B cell (primary cell): ENCODE measurements around the gene ITGB2. TPM values are rescaled to one million over a fixed set of nuclear protein-coding genes. Genes with fewer than 3 reads are reported as not detected.

ENCODE experiments used
- ATAC-seq: fragments of 200-7000 bp; cut with Tn5 transposase; one replicate; pipeline ENCODE4 v1.10.0; 2021; ENCODE audit warnings: low read depth, mild to moderate bottlenecking, moderate number of reproducible peaks, moderate library complexity
- CTCF ChIA-PET: fragments of 350-600 bp; sonication (Branson Sonifier 250); formaldehyde crosslinking; loops from one replicate; lab custom pipeline; 2021; ENCODE audit warnings: antibody characterized with exemption, inconsistent platforms; lab: Charles Lee
- POLR2A ChIA-PET: fragments of 350-600 bp; sonication (Branson Sonifier 250); formaldehyde crosslinking; loops from one replicate; lab custom pipeline; 2021; ENCODE audit warnings: antibody characterized with exemption; lab: Charles Lee
- DNase-seq: peaks from one replicate; pipeline ENCODE4 v3.0.0; 2013
- H2AFZ ChIP-seq: 2 replicates; pipeline ENCODE4 v1.6.1; 2012; ENCODE audit warnings: mild to moderate bottlenecking, low read depth, low read length; ENCODE audit not compliant: insufficient read depth, poor library complexity, severe bottlenecking
- H3K27ac ChIP-seq, 2 donors: 1 replicate in 1 of 2; 2 replicates in 1 of 2; pipeline ENCODE4 v1.5.1; 2012 to 2013; ENCODE audit warnings: low read length in 2 of 2, mild to moderate bottlenecking in 2 of 2, moderate library complexity in 1 of 2
- H3K27me3 ChIP-seq, 4 experiments: fragments of 200-600 bp in 1 of 4; sonication (generic) in 1 of 4; replicated peaks in 1 of 4; 1 replicate in 2 of 4; 2 replicates in 2 of 4; pipeline versions ENCODE4 v1.6.1 to v1.7.0; 2013 to 2016; ENCODE audit warnings: low read length in 3 of 4, mild to moderate bottlenecking in 2 of 4, mixed read lengths in 1 of 4, moderate library complexity in 1 of 4; ENCODE audit not compliant: insufficient read depth in 4 of 4, control insufficient read depth in 3 of 4; ENCODE audit errors: control extremely low read depth in 1 of 4
- H3K36me3 ChIP-seq, 2 experiments: replicated peaks in 1 of 2; 1 replicate in 1 of 2; 2 replicates in 1 of 2; pipeline versions ENCODE4 v1.6.1 to v1.7.1; 2013; ENCODE audit warnings: low read length in 1 of 2; ENCODE audit not compliant: insufficient read depth in 2 of 2, control insufficient read depth in 1 of 2; ENCODE audit errors: control extremely low read depth in 1 of 2, extremely low read depth in 1 of 2
- H3K4me1 ChIP-seq, 2 donors: fragments of 200-600 bp in 1 of 2; sonication (generic) in 1 of 2; 1 replicate in 1 of 2; 2 replicates in 1 of 2; pipeline versions ENCODE4 v1.5.1 to v1.6.1; 2013 to 2017; ENCODE audit warnings: low read length in 2 of 2; ENCODE audit not compliant: control insufficient read depth in 2 of 2, insufficient read depth in 2 of 2
- H3K4me2 ChIP-seq: replicated peaks from 2 replicates; pipeline ENCODE3; 2012; ENCODE audit warnings: mild to moderate bottlenecking, low read depth, low read length; ENCODE audit not compliant: poor library complexity, severe bottlenecking
- H3K4me3 ChIP-seq, 5 experiments: fragments of 200-600 bp in 1 of 5; sonication (generic) in 1 of 5; 1 replicate in 3 of 5; 2 replicates in 2 of 5; pipeline versions ENCODE4 v1.5.1 to v1.7.0; 2011 to 2016; ENCODE audit warnings: low read length in 4 of 5, mild to moderate bottlenecking in 4 of 5, low read depth in 2 of 5, control low read depth in 1 of 5, moderate library complexity in 1 of 5; ENCODE audit not compliant: insufficient read depth in 1 of 5; ENCODE audit errors: control extremely low read depth in 1 of 5, extremely low read depth in 1 of 5
- H3K79me2 ChIP-seq: fragments of 200-600 bp; sonication (generic); one replicate; pipeline ENCODE4 v1.6.0; 2016; ENCODE audit warnings: low read length; ENCODE audit not compliant: control insufficient read depth, insufficient read depth
- H3K9ac ChIP-seq: fragments of 200-600 bp; sonication (generic); 2 replicates; pipeline ENCODE4 v1.6.1; 2017; ENCODE audit warnings: mild to moderate bottlenecking, low read length, moderate library complexity
- H3K9me3 ChIP-seq, 3 donors: one replicate each; pipeline versions ENCODE4 v1.6.1 to v1.7.1; 2013; ENCODE audit warnings: low read length in 2 of 3; ENCODE audit not compliant: control insufficient read depth in 2 of 3, insufficient read depth in 1 of 3; ENCODE audit errors: control extremely low read depth in 1 of 3
- H4K20me1 ChIP-seq: 2 replicates; pipeline ENCODE4 v1.6.0; 2012; ENCODE audit warnings: mild to moderate bottlenecking, low read length; ENCODE audit not compliant: insufficient read depth, control insufficient read depth, poor library complexity, severe bottlenecking
- H3K27ac Mint-ChIP-seq: one replicate; pipeline ENCODE4 v1.8.0; 2021; ENCODE audit warnings: mixed read lengths
- H3K27me3 Mint-ChIP-seq: one replicate; pipeline ENCODE4 v1.8.0; 2021; ENCODE audit warnings: mixed read lengths
- H3K4me1 Mint-ChIP-seq: one replicate; pipeline ENCODE4 v1.8.0; 2021; ENCODE audit warnings: mixed read lengths
- H3K4me3 Mint-ChIP-seq: one replicate; pipeline ENCODE4 v1.8.0; 2021; ENCODE audit warnings: mixed read lengths
- H3K9me3 Mint-ChIP-seq: one replicate; pipeline ENCODE4 v1.8.0; 2022; ENCODE audit warnings: mixed read lengths; ENCODE audit not compliant: insufficient read depth
- CTCF ChIP-seq: fragments of 200-600 bp; IDR thresholded peaks from one replicate; pipeline ENCODE4 v1.8.0; 2022; ENCODE audit warnings: antibody characterized with exemption, mild to moderate bottlenecking
- EZH2 ChIP-seq: IDR thresholded peaks from 2 replicates; pipeline ENCODE4 v1.6.1; 2012; ENCODE audit warnings: borderline replicate concordance, low read depth, mild to moderate bottlenecking, moderate library complexity, low read length; ENCODE audit not compliant: insufficient read depth, poor library complexity, severe bottlenecking
- WGBS: methylation state at CpG from one replicate; pipeline ENCODE4 v1.1.5; 2013; ENCODE audit warnings: missing lambda C conversion rate; ENCODE audit not compliant: insufficient coverage; 5-methylcytosine and 5-hydroxymethylcytosine counted together
- intact Hi-C: fragments of 100-400 bp; cut with micrococcal nuclease; formaldehyde crosslinking; loops from one replicate; pipeline ENCODE4 v1.10.0; 2022
- polyA plus RNA-seq: library from polyadenylated mRNA; depleted of rRNA; stranded (reverse); fragments of >200 nt; gene quantifications from 2 replicates; pipeline ENCODE4 v1.2.3, GENCODE V29; 2012
- total RNA-seq, 2 donors: library from RNA; stranded (reverse); fragments of 120-200 nt in 1 of 2; gene quantifications; 1 replicate in 1 of 2; 2 replicates in 1 of 2; pipeline versions ENCODE4 v1.2.3 to v1.2.4, GENCODE V29; 2013 to 2022

The ITGB2 gene
- total and polyA plus RNA-seq, 2 donors (not counting 1 experiment from before 2014, with no cell fraction given) = 102 to 368 TPM

- Histone ChIP-seq H3K27ac (no peak overlapping the region), H2AFZ (no peak overlapping the region), H3K4me1 (peaks cover 3 to 16% of the 10 kb centered on the region in 2 donors), H3K9me3 (peaks cover 0 to 2% (median 0%) of the 10 kb centered on the region in 3 donors), H3K9ac (no peak overlapping the region), H3K4me2 (no peak overlapping the region), H3K79me2 (peaks cover 15% of the 10 kb centered on the region), H4K20me1 (peaks cover 38% of the 10 kb centered on the region), H3K27me3 (no peaks in the 10 kb centered on the region), H3K4me3 (no peak overlapping the region), H3K36me3 (peaks cover 0 to 65% of the 10 kb centered on the region in 2 experiments)
- H3K4me1 Mint-ChIP-seq = peaks cover 25% of the 10 kb centered on the region
- ATAC-seq = no peak
- no peaks in the 10 kb centered on the region for H3K27me3 Mint-ChIP-seq
- H3K4me3 Mint-ChIP-seq = no peak overlapping the region
- no peaks in the 10 kb centered on the region for H3K9me3 Mint-ChIP-seq
- ChIA-PET CTCF (interaction anchor here (1.0 to 12.5 kb wide), 3 partner anchors 13 to 90 kb away, joined by 3 to 204 read pairs (median 4); no protein-coding TSS in a partner anchor), POLR2A (no interaction called here)
- TF ChIP-seq CTCF = no peak
- TF ChIP-seq EZH2 = no peak
- no peak for DNase-seq
- 95% methylated on average over 9 of the region's 9 CpGs for WGBS
- intact Hi-C loops = no loop called here
- H3K27ac Mint-ChIP-seq = no peak overlapping the region
Observed at GRCh38 chr21:44890961-44891541, 29.6 kb downstream of the ITGB2 start.

- Histone ChIP-seq H3K9ac (no peak overlapping the region), H3K9me3 (no peaks in the 10 kb centered on the region), H3K4me2 (no peak overlapping the region), H2AFZ (no peak overlapping the region), H3K4me3 (no peak overlapping the region), H4K20me1 (peaks cover 38% of the 10 kb centered on the region), H3K27me3 (no peaks in the 10 kb centered on the region), H3K79me2 (peaks cover 15% of the 10 kb centered on the region), H3K4me1 (peaks cover 3 to 16% of the 10 kb centered on the region in 2 donors), H3K27ac (no peak overlapping the region), H3K36me3 (peaks cover 0 to 71% of the 10 kb centered on the region in 2 experiments)
- ATAC-seq = no peak
- TF ChIP-seq EZH2 = no peak
- Mint-ChIP-seq H3K27ac (no peak overlapping the region), H3K27me3 (no peaks in the 10 kb centered on the region), H3K4me1 (peaks cover 22% of the 10 kb centered on the region), H3K4me3 (no peak overlapping the region), H3K9me3 (no peaks in the 10 kb centered on the region)
- WGBS = 79% methylated on average over 24 of the region's 24 CpGs
- ChIA-PET CTCF (interaction anchor here (1.0 to 12.5 kb wide), 3 partner anchors 13 to 89 kb away, joined by 3 to 204 read pairs (median 4); no protein-coding TSS in a partner anchor), POLR2A (no interaction called here)
- intact Hi-C loops = no loop called here
- DNase-seq = no peak
Observed at GRCh38 chr21:44890338-44890931, 30.3 kb downstream of the ITGB2 start.
